Suppressor macrophage treated with lipopolysaccharide for 4 hours (primary cell): ENCODE data around the gene TPBG.
"Not testable (repeated sequence)": the region's sequence is repeated elsewhere in the genome, so short reads cannot be mapped to it uniquely, and the experiment has no call there.

Experiments used
- DNase-seq: peaks from one replicate; pipeline ENCODE4 v3.0.0-alpha.2; 2020

TPBG gene

GRCh38 chr6:82380566-82381185 lies 17.1 kb downstream of the TPBG start:
- no peak for DNase-seq

GRCh38 chr6:82381278-82381677 lies 17.7 kb downstream of the TPBG start:
- DNase-seq: no peak

DNA sequence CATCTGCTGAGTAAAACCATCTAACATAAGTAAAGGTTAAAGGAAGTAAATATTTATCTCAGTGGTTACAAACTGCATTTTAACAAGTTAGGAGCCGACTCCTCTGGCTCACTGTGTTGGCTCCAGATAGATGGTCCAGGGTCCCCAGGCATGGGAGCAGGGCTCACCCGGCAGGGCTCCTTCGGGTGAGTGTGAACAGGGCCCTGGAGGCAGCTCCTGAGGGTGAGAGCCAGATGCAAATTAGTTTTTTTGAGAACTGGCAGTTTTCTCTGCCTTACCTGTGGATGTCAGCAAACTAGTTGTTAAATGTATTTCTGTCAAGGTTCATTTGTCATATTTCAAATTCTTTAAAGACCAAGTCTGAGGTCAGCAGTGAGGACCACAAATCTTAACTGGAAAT lies 21.5 kb downstream of the TPBG start:
- DNase-seq: no peak

GRCh38 chr6:82385546-82385945 lies 21.9 kb downstream of the TPBG start:
- DNase-seq: no peak

- no peak for DNase-seq
These were observed 22.3 kb downstream of the TPBG start for GRCh38 chr6:82385961-82386360.

DNA sequence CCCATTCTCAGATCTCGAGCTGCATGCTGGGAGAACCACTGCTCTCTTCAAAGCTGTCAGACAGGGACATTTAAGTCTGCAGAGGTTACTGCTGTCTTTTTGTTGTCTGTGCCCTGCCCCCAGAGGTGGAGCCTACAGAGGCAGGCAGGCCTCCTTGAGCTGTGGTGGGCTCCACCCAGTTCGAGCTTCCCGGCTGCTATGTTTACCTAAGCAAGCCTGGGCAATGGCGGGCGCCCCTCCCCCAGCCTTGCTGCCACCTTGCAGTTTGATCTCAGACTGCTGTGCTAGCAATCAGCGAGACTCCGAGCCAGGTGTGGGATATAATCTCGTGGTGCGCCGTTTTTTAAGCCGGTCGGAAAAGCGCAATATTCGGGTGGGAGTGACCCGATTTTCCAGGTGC lies 31.2 kb downstream of the TPBG start:
- not testable (repeated sequence) for DNase-seq

- peak; percentile 17 for DNase-seq
These were observed 33.5 kb downstream of the TPBG start for GRCh38 chr6:82396964-82397751.

GRCh38 chr6:82397962-82398692 lies 34.5 kb downstream of the TPBG start:
- no peak for DNase-seq

- no peak for DNase-seq
These were observed 45.4 kb downstream of the TPBG start for GRCh38 chr6:82408952-82409431.

DNA sequence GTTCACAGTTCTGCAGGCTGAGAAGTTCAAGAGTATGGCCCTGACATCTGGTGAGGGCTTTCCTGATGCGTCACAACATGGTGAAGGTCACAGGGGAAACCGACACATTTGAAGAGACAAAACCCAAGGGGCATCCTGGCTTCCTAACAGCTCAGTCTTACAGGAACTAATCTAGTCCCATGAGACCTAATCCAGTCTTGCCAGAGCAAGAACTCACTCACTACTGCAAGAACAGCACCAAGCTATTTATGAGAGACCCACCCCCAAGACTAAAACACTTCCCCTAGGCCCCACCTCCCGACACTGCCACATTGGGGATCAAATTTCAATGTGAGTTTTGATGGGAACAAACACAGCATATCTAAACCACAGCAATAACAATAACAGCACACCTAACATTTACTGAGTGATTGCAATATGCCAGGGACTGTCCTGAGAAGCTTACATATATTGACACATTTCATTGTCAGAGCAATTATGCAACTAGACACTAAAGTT lies 46.6 kb downstream of the TPBG start:
- DNase-seq: no peak

DNA sequence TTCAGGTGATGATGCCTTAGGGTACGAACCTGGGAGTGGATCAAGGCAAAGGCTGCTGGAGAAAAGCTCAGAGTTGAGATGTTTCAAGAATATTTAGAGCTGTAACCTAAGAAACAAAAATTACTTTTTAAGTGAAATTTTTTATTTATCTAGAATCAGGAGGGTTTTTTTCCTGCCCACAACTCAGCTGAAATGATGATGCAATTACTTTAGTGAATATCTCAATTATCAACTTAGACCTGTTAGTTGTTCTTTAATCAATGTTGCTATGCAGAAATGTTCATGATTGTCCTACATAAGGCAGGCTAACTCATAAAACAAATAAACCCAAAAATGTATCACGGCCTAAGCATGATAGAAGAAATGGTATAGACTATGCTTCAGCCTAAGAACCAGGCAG lies 50.3 kb downstream of the TPBG start:
- DNase-seq: no peak

GRCh38 chr6:82415820-82416219 lies 52.2 kb downstream of the TPBG start:
- no peak for DNase-seq

- no peak for DNase-seq
These were observed 52.7 kb downstream of the TPBG start for GRCh38 chr6:82416346-82416745.
